Measurements from ENCODE around the gene NR6A1. TPM values are rescaled to one million over a fixed set of nuclear protein-coding genes. Genes with fewer than 3 reads are reported as not detected.

Gene NR6A1
- total RNA-seq, 5 donors from 2014 or later (not counting 1 experiment from before 2014, with no cell fraction given), result 0.19 to 0.50 (median 0.40) TPM; not detected in 1

DNA sequence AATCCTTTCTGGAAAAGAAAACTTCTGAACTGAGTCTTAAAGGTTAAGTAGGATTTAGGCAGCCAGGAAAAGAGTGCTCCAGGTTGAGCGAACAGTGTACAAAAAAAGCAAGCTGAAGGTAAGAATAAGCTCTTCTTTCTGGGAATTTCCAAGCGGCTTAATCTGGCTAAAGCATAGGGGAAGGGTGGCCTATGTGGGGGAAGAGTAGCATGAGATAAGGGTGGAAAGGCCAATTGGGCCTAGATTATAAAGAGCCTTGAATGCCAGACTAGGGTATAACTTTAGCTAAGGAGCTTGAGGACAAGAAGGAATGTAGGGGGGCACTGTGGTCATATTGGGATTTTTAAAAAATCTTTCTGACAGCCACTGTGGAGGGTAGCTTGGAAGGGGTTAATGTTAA is 226.6 kb downstream of the NR6A1 start:
- H3K27ac ChIP-seq (ENCODE audit: low read length), result no peak overlapping the region
- ChIA-PET CTCF (no interaction called here), POLR2A (no interaction called here)
- Mint-ChIP-seq H3K9me3 (no peaks in the 10 kb centered on the region), H3K27me3 (peaks cover 10 to 20% of the 10 kb centered on the region in 2 donors), H3K36me3 (no peaks in the 10 kb centered on the region), H3K27ac (no peak overlapping the region), H3K4me1 (peaks cover 8 to 10% (median 8%) of the 10 kb centered on the region in 3 donors), H3K4me3 (no peak overlapping the region)
- H3K27me3 ChIP-seq (replicated peaks in 1 of 2; ENCODE audit: control insufficient read depth in 2 of 2, extremely low read depth in 1 of 2, insufficient read depth in 2 of 2, low read length in 1 of 2), result peaks cover 0 to 2% of the 10 kb centered on the region in 2 experiments
- WGBS (ENCODE audit: insufficient coverage), result 87% methylated on average over 2 of the region's 2 CpGs
- no peaks in the 10 kb centered on the region for H3K36me3 ChIP-seq (ENCODE audit: control insufficient read depth in 2 of 2, extremely low read depth in 1 of 2, insufficient read depth in 1 of 2, low read length in 1 of 2)
- H3K4me1 ChIP-seq (ENCODE audit: control insufficient read depth in 1 of 2, extremely low read depth in 1 of 2, insufficient read depth in 2 of 2, low read length in 2 of 2), result peaks cover 0 to 2% of the 10 kb centered on the region in 2 experiments
- ATAC-seq (replicated peaks in 1 of 4), result no peak
- no peak for DNase-seq
- no peaks in the 10 kb centered on the region for H3K9me3 ChIP-seq
- no peak overlapping the region for H3K4me3 ChIP-seq (ENCODE audit: control insufficient read depth in 1 of 2, extremely low read depth in 1 of 2, low read length in 1 of 2)

DNA sequence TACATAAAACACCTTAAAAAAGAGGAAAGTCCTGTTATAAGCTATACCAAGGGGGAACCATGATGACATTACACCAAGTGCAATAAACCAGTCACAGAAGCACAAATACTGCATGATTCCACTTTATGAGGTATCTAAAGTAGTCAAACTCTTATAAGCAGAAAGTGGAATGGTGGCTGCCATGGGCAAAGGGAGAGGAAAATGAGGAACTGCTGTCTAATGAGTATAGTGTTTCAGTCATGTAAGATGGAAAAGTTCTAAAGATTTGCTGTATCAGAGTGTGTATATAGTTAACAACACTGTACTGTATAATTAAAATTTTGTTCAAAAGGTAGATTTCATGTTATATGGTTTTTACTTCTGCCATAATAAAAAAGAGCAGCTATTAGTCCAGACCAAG is 229.3 kb downstream of the NR6A1 start:
- peaks cover 10 to 18% of the 10 kb centered on the region in 2 donors for H3K27me3 Mint-ChIP-seq
- Histone ChIP-seq H3K4me1 (ENCODE audit: control insufficient read depth in 1 of 2, extremely low read depth in 1 of 2, insufficient read depth in 2 of 2, low read length in 2 of 2) (no peaks in the 10 kb centered on the region), H3K27ac (ENCODE audit: low read length) (no peak overlapping the region), H3K4me3 (ENCODE audit: control insufficient read depth in 1 of 2, extremely low read depth in 1 of 2, low read length in 1 of 2) (no peak overlapping the region), H3K36me3 (ENCODE audit: control insufficient read depth in 2 of 2, extremely low read depth in 1 of 2, insufficient read depth in 1 of 2, low read length in 1 of 2) (no peaks in the 10 kb centered on the region), H3K9me3 (no peaks in the 10 kb centered on the region), H3K27me3 (replicated peaks in 1 of 2; ENCODE audit: control insufficient read depth in 2 of 2, extremely low read depth in 1 of 2, insufficient read depth in 2 of 2, low read length in 1 of 2) (peaks cover 0 to 8% of the 10 kb centered on the region in 2 experiments)
- no peaks in the 10 kb centered on the region for H3K9me3 Mint-ChIP-seq
- no peak overlapping the region for H3K4me3 Mint-ChIP-seq
- DNase-seq, result no peak
- no peaks in the 10 kb centered on the region for H3K36me3 Mint-ChIP-seq
- no peak for ATAC-seq (replicated peaks in 1 of 4)
- no peak overlapping the region for H3K27ac Mint-ChIP-seq
- CTCF ChIA-PET, result interaction anchor here in 1 of 2 donors (0.6 kb wide), 1 partner anchor 757 kb away, joined by 3 read pairs; no protein-coding TSS in a partner anchor
- POLR2A ChIA-PET, result no interaction called here
- H3K4me1 Mint-ChIP-seq, result no peaks in the 10 kb centered on the region

DNA sequence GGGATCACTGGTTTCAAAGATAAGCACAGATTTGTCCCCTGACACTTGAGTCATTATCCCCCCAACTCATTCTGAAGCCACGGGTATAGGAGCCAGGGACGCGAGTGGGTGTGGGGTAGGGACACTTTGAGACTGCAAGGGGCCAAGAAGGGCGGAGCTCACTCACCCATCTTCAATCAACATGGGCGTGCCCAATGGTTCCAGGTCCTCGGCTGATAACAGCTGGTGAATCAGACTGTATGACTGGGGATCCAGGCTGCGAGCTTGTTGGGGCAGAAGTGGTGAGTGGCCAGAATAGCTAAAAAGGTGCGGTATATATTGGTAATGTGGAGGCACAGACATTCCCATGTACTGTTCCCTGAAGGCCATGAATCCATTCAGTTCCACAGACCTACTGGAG is 233.2 kb downstream of the NR6A1 start:
- ChIA-PET POLR2A (no interaction called here), CTCF (no interaction called here)
- no peak for ATAC-seq (replicated peaks in 1 of 4)
- Histone ChIP-seq H3K27ac (ENCODE audit: low read length) (no peak overlapping the region), H3K27me3 (replicated peaks in 1 of 2; ENCODE audit: control insufficient read depth in 2 of 2, extremely low read depth in 1 of 2, insufficient read depth in 2 of 2, low read length in 1 of 2) (peaks cover 0 to 13% of the 10 kb centered on the region in 2 experiments), H3K9me3 (no peaks in the 10 kb centered on the region), H3K4me1 (ENCODE audit: control insufficient read depth in 1 of 2, extremely low read depth in 1 of 2, insufficient read depth in 2 of 2, low read length in 2 of 2) (no peaks in the 10 kb centered on the region), H3K4me3 (ENCODE audit: control insufficient read depth in 1 of 2, extremely low read depth in 1 of 2, low read length in 1 of 2) (no peak overlapping the region), H3K36me3 (ENCODE audit: control insufficient read depth in 2 of 2, extremely low read depth in 1 of 2, insufficient read depth in 1 of 2, low read length in 1 of 2) (no peaks in the 10 kb centered on the region)
- Mint-ChIP-seq H3K36me3 (no peaks in the 10 kb centered on the region), H3K27ac (no peak overlapping the region), H3K9me3 (no peaks in the 10 kb centered on the region), H3K4me1 (no peaks in the 10 kb centered on the region), H3K4me3 (no peak overlapping the region), H3K27me3 (peaks cover 10% of the 10 kb centered on the region in 2 donors)
- DNase-seq, result no peak
- 90% methylated on average over 2 of the region's 8 CpGs for WGBS (ENCODE audit: insufficient coverage)

DNA sequence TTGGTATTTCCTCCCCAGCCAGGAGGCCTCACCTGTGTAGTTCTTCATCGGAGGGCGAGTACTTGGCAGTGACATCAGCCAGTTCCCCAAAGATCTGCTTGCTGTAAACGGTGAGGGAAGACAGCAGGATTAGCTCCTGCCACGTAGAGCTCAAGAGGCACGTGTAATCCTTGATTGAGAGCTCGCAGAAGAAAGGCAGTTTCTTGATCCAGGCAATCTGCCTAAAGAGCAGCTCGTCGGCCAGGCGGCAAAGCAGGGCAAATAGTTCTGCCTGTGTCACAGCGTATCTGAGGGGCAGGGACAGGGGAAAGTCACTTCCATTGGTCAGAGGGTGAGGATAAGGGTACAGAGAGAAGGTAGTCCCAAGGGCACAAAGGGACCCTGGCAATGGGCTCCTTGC is 235.3 kb downstream of the NR6A1 start:
- no peak overlapping the region for H3K4me3 Mint-ChIP-seq
- H3K36me3 Mint-ChIP-seq, result no peaks in the 10 kb centered on the region
- peaks cover 8 to 10% of the 10 kb centered on the region in 2 donors for H3K27me3 Mint-ChIP-seq
- ChIA-PET CTCF (interaction anchor here in 1 of 2 donors (0.6 kb wide), 1 partner anchor 409 kb away, joined by 4 read pairs; no protein-coding TSS in a partner anchor), POLR2A (no interaction called here)
- H3K27ac ChIP-seq (ENCODE audit: low read length), result no peak overlapping the region
- no peaks in the 10 kb centered on the region for H3K9me3 ChIP-seq
- no peaks in the 10 kb centered on the region for H3K4me1 ChIP-seq (ENCODE audit: control insufficient read depth in 1 of 2, extremely low read depth in 1 of 2, insufficient read depth in 2 of 2, low read length in 2 of 2)
- H3K27ac Mint-ChIP-seq, result no peak overlapping the region
- no peak overlapping the region for H3K4me3 ChIP-seq (ENCODE audit: control insufficient read depth in 1 of 2, extremely low read depth in 1 of 2, low read length in 1 of 2)
- H3K9me3 Mint-ChIP-seq, result no peaks in the 10 kb centered on the region
- DNase-seq (no peak), ATAC-seq (replicated peaks in 1 of 4) (no peak)
- no peaks in the 10 kb centered on the region for H3K36me3 ChIP-seq (ENCODE audit: control insufficient read depth in 2 of 2, extremely low read depth in 1 of 2, insufficient read depth in 1 of 2, low read length in 1 of 2)
- peaks cover 0 to 13% of the 10 kb centered on the region in 2 experiments for H3K27me3 ChIP-seq (replicated peaks in 1 of 2; ENCODE audit: control insufficient read depth in 2 of 2, extremely low read depth in 1 of 2, insufficient read depth in 2 of 2, low read length in 1 of 2)
- H3K4me1 Mint-ChIP-seq, result no peaks in the 10 kb centered on the region
- 92% methylated on average over 10 of the region's 10 CpGs for WGBS (ENCODE audit: insufficient coverage)

DNA sequence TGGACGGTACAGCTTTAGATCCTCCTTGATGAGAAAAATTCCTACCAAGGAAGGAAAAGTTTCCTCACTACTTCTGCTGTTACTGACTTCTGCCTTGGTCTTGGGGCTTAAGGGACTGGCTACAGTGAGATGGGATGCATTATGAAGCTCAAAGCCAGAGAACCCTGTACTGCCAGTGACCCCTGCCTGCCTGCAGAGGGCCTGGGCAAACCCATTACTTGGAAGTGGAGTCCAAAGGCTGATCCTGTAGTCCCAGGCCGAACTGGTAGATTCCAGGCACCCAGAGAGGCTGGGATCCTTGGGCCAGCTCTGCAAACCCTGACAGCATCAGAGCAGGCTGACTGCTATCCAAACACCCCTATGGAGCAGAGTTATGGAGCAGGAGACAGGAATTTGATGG is 238.2 kb downstream of the NR6A1 start:
- WGBS (ENCODE audit: insufficient coverage), result 63% methylated on average over 1 of the region's 2 CpGs

DNA sequence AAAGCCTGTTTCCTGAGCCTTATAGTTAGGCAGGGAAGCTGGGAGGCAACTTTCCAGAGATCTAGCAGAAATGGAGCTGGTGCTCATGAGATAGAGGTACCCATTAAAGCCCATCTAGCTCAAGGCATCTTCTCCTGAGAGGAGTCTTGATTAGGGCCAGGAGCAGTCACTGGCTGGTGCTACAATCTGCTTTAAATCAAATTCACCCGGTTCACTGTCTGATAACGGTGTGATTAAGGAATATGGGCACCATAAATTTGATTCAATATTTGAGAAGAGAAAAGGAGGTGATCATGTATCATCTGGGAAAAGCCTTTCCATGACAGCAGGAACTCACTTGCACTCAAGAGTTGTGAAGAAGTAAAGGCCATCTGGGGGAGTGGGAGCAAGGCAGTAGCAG is 240.0 kb downstream of the NR6A1 start:
- no peaks in the 10 kb centered on the region for H3K9me3 ChIP-seq
- Mint-ChIP-seq H3K4me1 (no peaks in the 10 kb centered on the region), H3K36me3 (no peaks in the 10 kb centered on the region), H3K9me3 (no peaks in the 10 kb centered on the region), H3K27ac (no peak overlapping the region), H3K27me3 (peaks cover 3 to 5% of the 10 kb centered on the region in 2 donors), H3K4me3 (no peak overlapping the region)
- CTCF ChIA-PET, result no interaction called here
- ATAC-seq (replicated peaks in 1 of 4) (no peak), DNase-seq (no peak)
- H3K27me3 ChIP-seq (replicated peaks in 1 of 2; ENCODE audit: control insufficient read depth in 2 of 2, extremely low read depth in 1 of 2, insufficient read depth in 2 of 2, low read length in 1 of 2), result peaks cover 0 to 9% of the 10 kb centered on the region in 2 experiments
- POLR2A ChIA-PET, result interaction anchor here in 1 of 2 donors (0.5 kb wide), 1 partner anchor 12 kb away, joined by 3 read pairs; no protein-coding TSS in a partner anchor
- WGBS (ENCODE audit: insufficient coverage), result 100% methylated on average over 1 of the region's 2 CpGs
- no peak overlapping the region for H3K27ac ChIP-seq (ENCODE audit: low read length)
- no peaks in the 10 kb centered on the region for H3K4me1 ChIP-seq (ENCODE audit: control insufficient read depth in 1 of 2, extremely low read depth in 1 of 2, insufficient read depth in 2 of 2, low read length in 2 of 2)
- H3K4me3 ChIP-seq (ENCODE audit: control insufficient read depth in 1 of 2, extremely low read depth in 1 of 2, low read length in 1 of 2), result no peak overlapping the region
- no peaks in the 10 kb centered on the region for H3K36me3 ChIP-seq (ENCODE audit: control insufficient read depth in 2 of 2, extremely low read depth in 1 of 2, insufficient read depth in 1 of 2, low read length in 1 of 2)

More for the DNA sequence above, 238.2 kb downstream of the NR6A1 start:
- peaks cover 0 to 18% of the 10 kb centered on the region in 2 experiments for H3K27me3 ChIP-seq (replicated peaks in 1 of 2; ENCODE audit: control insufficient read depth in 2 of 2, extremely low read depth in 1 of 2, insufficient read depth in 2 of 2, low read length in 1 of 2)
- no peaks in the 10 kb centered on the region for H3K4me1 ChIP-seq (ENCODE audit: control insufficient read depth in 1 of 2, extremely low read depth in 1 of 2, insufficient read depth in 2 of 2, low read length in 2 of 2)
- ATAC-seq (replicated peaks in 1 of 4) (no peak), DNase-seq (no peak)
- no peaks in the 10 kb centered on the region for H3K36me3 Mint-ChIP-seq
- H3K36me3 ChIP-seq (ENCODE audit: control insufficient read depth in 2 of 2, extremely low read depth in 1 of 2, insufficient read depth in 1 of 2, low read length in 1 of 2), result no peaks in the 10 kb centered on the region
- H3K27me3 Mint-ChIP-seq, result peaks cover 3 to 6% of the 10 kb centered on the region in 2 donors
- no peaks in the 10 kb centered on the region for H3K9me3 Mint-ChIP-seq
- H3K9me3 ChIP-seq, result no peaks in the 10 kb centered on the region
- ChIA-PET CTCF (no interaction called here), POLR2A (no interaction called here)
- H3K27ac ChIP-seq (ENCODE audit: low read length), result no peak overlapping the region
- no peaks in the 10 kb centered on the region for H3K4me1 Mint-ChIP-seq
- H3K27ac Mint-ChIP-seq, result no peak overlapping the region
- H3K4me3 Mint-ChIP-seq, result no peak overlapping the region
- no peak overlapping the region for H3K4me3 ChIP-seq (ENCODE audit: control insufficient read depth in 1 of 2, extremely low read depth in 1 of 2, low read length in 1 of 2)

DNA sequence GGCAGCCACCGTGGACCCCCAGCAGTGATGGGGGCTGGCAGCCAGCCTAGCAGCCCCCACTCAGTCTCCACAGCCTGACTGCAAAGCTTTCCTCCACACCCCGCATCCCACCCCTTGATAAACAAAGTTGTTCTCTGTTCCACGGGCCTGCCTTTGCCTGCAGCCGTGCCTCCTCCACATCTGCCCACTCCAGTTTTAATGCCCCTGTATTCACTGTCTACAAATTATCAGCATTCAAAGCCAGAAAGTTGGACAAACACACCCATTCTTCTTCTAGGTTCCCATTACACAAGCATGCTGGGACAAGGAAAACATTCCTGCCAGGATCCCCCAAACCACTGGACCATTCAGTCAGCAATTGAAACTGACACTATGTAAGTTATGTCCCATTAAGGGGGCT is 240.9 kb downstream of the NR6A1 start:
- Mint-ChIP-seq H3K4me1 (no peaks in the 10 kb centered on the region), H3K27me3 (no peaks in the 10 kb centered on the region), H3K27ac (no peak overlapping the region), H3K4me3 (no peak overlapping the region), H3K36me3 (no peaks in the 10 kb centered on the region), H3K9me3 (no peaks in the 10 kb centered on the region)
- Histone ChIP-seq H3K36me3 (ENCODE audit: control insufficient read depth in 2 of 2, extremely low read depth in 1 of 2, insufficient read depth in 1 of 2, low read length in 1 of 2) (no peaks in the 10 kb centered on the region), H3K4me3 (ENCODE audit: control insufficient read depth in 1 of 2, extremely low read depth in 1 of 2, low read length in 1 of 2) (no peak overlapping the region), H3K4me1 (ENCODE audit: control insufficient read depth in 1 of 2, extremely low read depth in 1 of 2, insufficient read depth in 2 of 2, low read length in 2 of 2) (no peaks in the 10 kb centered on the region), H3K27me3 (replicated peaks in 1 of 2; ENCODE audit: control insufficient read depth in 2 of 2, extremely low read depth in 1 of 2, insufficient read depth in 2 of 2, low read length in 1 of 2) (peaks cover 0 to 5% of the 10 kb centered on the region in 2 experiments), H3K9me3 (no peaks in the 10 kb centered on the region), H3K27ac (ENCODE audit: low read length) (no peak overlapping the region)
- WGBS (ENCODE audit: insufficient coverage), result 87% methylated on average over 4 of the region's 4 CpGs
- DNase-seq (no peak), ATAC-seq (replicated peaks in 1 of 4) (no peak)
- ChIA-PET CTCF (no interaction called here), POLR2A (no interaction called here)
